Measurements from ENCODE around the gene TFF3. TPM values are rescaled to one million over a fixed set of nuclear protein-coding genes. Genes with fewer than 3 reads are reported as not detected.
A peak's percentile ranks its signal among the peaks of the same experiment; 100 is the strongest.
"Not testable (repeated sequence)": the region's sequence is repeated elsewhere in the genome, so short reads cannot be mapped to it uniquely, and the experiment has no call there.

TFF3 gene
- total RNA-seq, 2 experiments from 2014 or later = not detected

GRCh38 chr21:42300045-42300583 is 15.1 kb downstream of the TFF3 start:
- ATAC-seq (no peak), DNase-seq (no peak)
- POLR2A ChIA-PET = no interaction called here
- Mint-ChIP-seq H3K36me3 (ENCODE audit: low read depth) (no peaks in the 10 kb centered on the region), H3K27me3 (ENCODE audit: low read depth) (no peaks in the 10 kb centered on the region), H3K4me3 (no peak overlapping the region), H3K4me1 (ENCODE audit: low read depth) (peaks cover 22% of the 10 kb centered on the region), H3K9me3 (ENCODE audit: insufficient read depth) (no peaks in the 10 kb centered on the region), H3K27ac (no peak overlapping the region)
- CTCF ChIA-PET = interaction anchor here (2.3 kb wide), 1 partner anchor 10 kb away, joined by 12 read pairs; no protein-coding TSS in a partner anchor

- H3K9me3 Mint-ChIP-seq (ENCODE audit: insufficient read depth) = no peaks in the 10 kb centered on the region
- ChIA-PET CTCF (interaction anchor here (1.1 to 2.3 kb wide), 3 partner anchors 11 to 135 kb away, joined by 3 to 12 read pairs (median 5); no protein-coding TSS in a partner anchor), POLR2A (no interaction called here)
- H3K36me3 Mint-ChIP-seq (ENCODE audit: low read depth) = no peaks in the 10 kb centered on the region
- H3K4me1 Mint-ChIP-seq (ENCODE audit: low read depth) = peaks cover 22% of the 10 kb centered on the region
- peak; percentile 81 for ATAC-seq
- peak overlapping the region; percentile 18 for H3K27ac Mint-ChIP-seq
- H3K4me3 Mint-ChIP-seq = no peak overlapping the region
- peak; percentile 67 for DNase-seq
- H3K27me3 Mint-ChIP-seq (ENCODE audit: low read depth) = no peaks in the 10 kb centered on the region
Observed at GRCh38 chr21:42299324-42300044, 15.7 kb downstream of the TFF3 start.

GRCh38 chr21:42298657-42299056 is 16.6 kb downstream of the TFF3 start:
- ATAC-seq = no peak
- CTCF ChIA-PET = interaction anchor here (1.1 to 2.3 kb wide), 4 partner anchors 11 to 134 kb away, joined by 3 to 12 read pairs (median 6); no protein-coding TSS in a partner anchor
- H3K36me3 Mint-ChIP-seq (ENCODE audit: low read depth) = no peaks in the 10 kb centered on the region
- H3K27ac Mint-ChIP-seq = no peak overlapping the region
- POLR2A ChIA-PET = no interaction called here
- H3K4me1 Mint-ChIP-seq (ENCODE audit: low read depth) = peaks cover 22% of the 10 kb centered on the region
- no peaks in the 10 kb centered on the region for H3K9me3 Mint-ChIP-seq (ENCODE audit: insufficient read depth)
- no peak overlapping the region for H3K4me3 Mint-ChIP-seq
- DNase-seq = no peak
- no peaks in the 10 kb centered on the region for H3K27me3 Mint-ChIP-seq (ENCODE audit: low read depth)

- CTCF ChIA-PET = interaction anchor here (1.4 to 2.0 kb wide), 2 partner anchors 11 to 39 kb away, joined by 5 to 7 read pairs; no protein-coding TSS in a partner anchor
- DNase-seq = no peak
- no peak overlapping the region for H3K4me3 Mint-ChIP-seq
- H3K36me3 Mint-ChIP-seq (ENCODE audit: low read depth) = no peaks in the 10 kb centered on the region
- POLR2A ChIA-PET = no interaction called here
- H3K4me1 Mint-ChIP-seq (ENCODE audit: low read depth) = peaks cover 22% of the 10 kb centered on the region
- H3K27ac Mint-ChIP-seq = no peak overlapping the region
- no peaks in the 10 kb centered on the region for H3K27me3 Mint-ChIP-seq (ENCODE audit: low read depth)
- no peaks in the 10 kb centered on the region for H3K9me3 Mint-ChIP-seq (ENCODE audit: insufficient read depth)
- no peak for ATAC-seq
Observed at GRCh38 chr21:42298237-42298636, 17.0 kb downstream of the TFF3 start.

GRCh38 chr21:42297377-42297776 is 17.8 kb downstream of the TFF3 start:
- no peak for DNase-seq
- POLR2A ChIA-PET = no interaction called here
- H3K4me3 Mint-ChIP-seq = no peak overlapping the region
- no peak for ATAC-seq
- H3K4me1 Mint-ChIP-seq (ENCODE audit: low read depth) = peaks cover 22% of the 10 kb centered on the region
- no peak overlapping the region for H3K27ac Mint-ChIP-seq
- no peaks in the 10 kb centered on the region for H3K27me3 Mint-ChIP-seq (ENCODE audit: low read depth)
- no peaks in the 10 kb centered on the region for H3K9me3 Mint-ChIP-seq (ENCODE audit: insufficient read depth)
- CTCF ChIA-PET = interaction anchor here (0.9 to 2.0 kb wide), 3 partner anchors 12 to 107 kb away, joined by 3 to 7 read pairs (median 5); no protein-coding TSS in a partner anchor
- no peaks in the 10 kb centered on the region for H3K36me3 Mint-ChIP-seq (ENCODE audit: low read depth)

GRCh38 chr21:42296501-42296900 is 18.7 kb downstream of the TFF3 start:
- POLR2A ChIA-PET = no interaction called here
- H3K27ac Mint-ChIP-seq = no peak overlapping the region
- CTCF ChIA-PET = interaction anchor here (1.2 to 2.0 kb wide), 3 partner anchors 13 to 17 kb away, joined by 3 to 7 read pairs (median 5); no protein-coding TSS in a partner anchor
- DNase-seq (no peak), ATAC-seq (no peak)
- peaks cover 22% of the 10 kb centered on the region for H3K4me1 Mint-ChIP-seq (ENCODE audit: low read depth)
- H3K4me3 Mint-ChIP-seq = no peak overlapping the region
- H3K36me3 Mint-ChIP-seq (ENCODE audit: low read depth) = no peaks in the 10 kb centered on the region
- no peaks in the 10 kb centered on the region for H3K9me3 Mint-ChIP-seq (ENCODE audit: insufficient read depth)
- H3K27me3 Mint-ChIP-seq (ENCODE audit: low read depth) = no peaks in the 10 kb centered on the region

- H3K9me3 Mint-ChIP-seq (ENCODE audit: insufficient read depth) = no peaks in the 10 kb centered on the region
- POLR2A ChIA-PET = no interaction called here
- DNase-seq = no peak
- no peak overlapping the region for H3K27ac Mint-ChIP-seq
- H3K4me3 Mint-ChIP-seq = no peak overlapping the region
- H3K4me1 Mint-ChIP-seq (ENCODE audit: low read depth) = peaks cover 22% of the 10 kb centered on the region
- H3K27me3 Mint-ChIP-seq (ENCODE audit: low read depth) = no peaks in the 10 kb centered on the region
- H3K36me3 Mint-ChIP-seq (ENCODE audit: low read depth) = no peaks in the 10 kb centered on the region
- no peak for ATAC-seq
- CTCF ChIA-PET = interaction anchor here (0.9 to 1.9 kb wide), 3 partner anchors 15 to 51 kb away, joined by 3 to 5 read pairs (median 3); no protein-coding TSS in a partner anchor
Observed at GRCh38 chr21:42295845-42296244, 19.4 kb downstream of the TFF3 start.

- Mint-ChIP-seq H3K27ac (no peak overlapping the region), H3K27me3 (ENCODE audit: low read depth) (no peaks in the 10 kb centered on the region), H3K36me3 (ENCODE audit: low read depth) (no peaks in the 10 kb centered on the region), H3K9me3 (ENCODE audit: insufficient read depth) (no peaks in the 10 kb centered on the region), H3K4me3 (no peak overlapping the region), H3K4me1 (ENCODE audit: low read depth) (peaks cover 12% of the 10 kb centered on the region)
- no peak for DNase-seq
- CTCF ChIA-PET = no interaction called here
- ATAC-seq = no peak
- POLR2A ChIA-PET = no interaction called here
Observed at GRCh38 chr21:42294273-42294880, 20.8 kb downstream of the TFF3 start.

- Mint-ChIP-seq H3K4me3 (no peak overlapping the region), H3K4me1 (ENCODE audit: low read depth) (peaks cover 6% of the 10 kb centered on the region), H3K27ac (no peak overlapping the region), H3K36me3 (ENCODE audit: low read depth) (peaks cover 5% of the 10 kb centered on the region), H3K27me3 (ENCODE audit: low read depth) (no peaks in the 10 kb centered on the region), H3K9me3 (ENCODE audit: insufficient read depth) (no peaks in the 10 kb centered on the region)
- CTCF ChIA-PET = no interaction called here
- DNase-seq (no peak), ATAC-seq (no peak)
- POLR2A ChIA-PET = no interaction called here
Observed at GRCh38 chr21:42293649-42294272, 21.4 kb downstream of the TFF3 start.

GRCh38 chr21:42292563-42293142 is 22.6 kb downstream of the TFF3 start:
- H3K4me3 Mint-ChIP-seq; H3K27me3 Mint-ChIP-seq (ENCODE audit: low read depth); DNase-seq; H3K9me3 Mint-ChIP-seq (ENCODE audit: insufficient read depth); H3K36me3 Mint-ChIP-seq (ENCODE audit: low read depth); CTCF ChIA-PET; H3K4me1 Mint-ChIP-seq (ENCODE audit: low read depth); H3K27ac Mint-ChIP-seq; ATAC-seq: not testable (repeated sequence)
- POLR2A ChIA-PET = interaction anchor here (0.5 kb wide), 1 partner anchor 407 kb away, joined by 3 read pairs; no protein-coding TSS in a partner anchor

GRCh38 chr21:42291751-42292562 is 23.3 kb downstream of the TFF3 start:
- no peak overlapping the region for H3K27ac Mint-ChIP-seq
- no peak overlapping the region for H3K4me3 Mint-ChIP-seq
- ChIA-PET POLR2A (interaction anchor here (0.5 kb wide), 1 partner anchor 408 kb away, joined by 3 read pairs; no protein-coding TSS in a partner anchor), CTCF (no interaction called here)
- peaks cover 2% of the 10 kb centered on the region for H3K4me1 Mint-ChIP-seq (ENCODE audit: low read depth)
- H3K27me3 Mint-ChIP-seq (ENCODE audit: low read depth) = no peaks in the 10 kb centered on the region
- no peaks in the 10 kb centered on the region for H3K9me3 Mint-ChIP-seq (ENCODE audit: insufficient read depth)
- peak; percentile 75 for ATAC-seq
- DNase-seq = no peak
- H3K36me3 Mint-ChIP-seq (ENCODE audit: low read depth) = peaks cover 6% of the 10 kb centered on the region
